Amygdala (tissue), 56 donors: ENCODE measurements around the gene PEX1.
"Not testable (repeated sequence)": the region's sequence is repeated elsewhere in the genome, so short reads cannot be mapped to it uniquely, and the experiment has no call there.

Source experiments
- DNase-seq, 56 donors: peaks; one replicate each; lab custom pipeline; 2025; lab: John Stamatoyannopoulos, UW

PEX1 gene

GRCh38 chr7:92462560-92462959 is 65.8 kb downstream of the PEX1 start:
- DNase-seq, result no peak

DNA sequence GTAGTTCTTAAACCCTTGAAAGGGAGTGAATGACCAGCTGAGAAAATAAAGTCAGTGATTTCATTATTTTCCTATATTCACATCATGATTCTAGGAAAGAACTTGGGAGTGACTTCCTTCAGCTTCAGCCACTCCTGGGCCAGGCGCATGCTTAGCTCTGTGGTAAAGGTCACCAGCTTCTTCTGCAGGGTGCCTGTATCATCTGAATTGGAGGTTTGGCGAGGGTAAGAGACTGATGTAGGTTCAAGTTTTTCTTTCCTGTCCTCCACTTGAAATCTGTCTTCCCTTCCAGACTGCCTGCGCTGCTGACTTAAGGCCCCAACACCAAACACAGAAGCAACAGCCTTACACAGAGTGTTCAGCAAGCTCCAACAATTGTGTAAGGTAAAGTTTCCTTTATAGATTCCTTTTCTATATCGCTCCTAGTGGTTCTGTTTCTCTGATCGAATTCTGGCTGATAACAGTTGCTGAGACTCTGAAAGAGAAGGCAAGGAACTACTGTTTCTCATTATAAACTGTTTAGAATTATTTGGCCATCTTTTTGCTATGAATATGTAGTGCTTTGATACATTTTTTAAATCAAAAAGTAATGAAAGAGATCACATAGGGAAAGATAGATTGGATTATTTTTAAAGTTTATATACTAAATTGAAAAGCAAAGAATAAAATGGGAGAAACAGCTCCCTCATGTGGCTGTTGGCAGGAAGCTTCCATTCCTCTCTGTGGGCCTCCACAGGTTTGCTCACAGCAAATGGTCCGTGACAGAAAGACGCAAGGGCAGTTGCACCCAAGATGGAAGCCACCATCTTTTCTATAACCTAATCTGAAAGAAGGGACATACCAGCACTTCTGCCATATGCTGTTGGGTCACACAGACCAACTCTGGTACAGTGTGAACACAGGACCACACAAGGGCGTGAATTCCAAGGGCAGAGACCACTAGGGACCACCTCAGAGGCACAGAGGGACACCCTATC is 67.0 kb downstream of the PEX1 start:
- peak in 6 of 56 donors; percentile 1 to 36 (median 6) for DNase-seq

DNA sequence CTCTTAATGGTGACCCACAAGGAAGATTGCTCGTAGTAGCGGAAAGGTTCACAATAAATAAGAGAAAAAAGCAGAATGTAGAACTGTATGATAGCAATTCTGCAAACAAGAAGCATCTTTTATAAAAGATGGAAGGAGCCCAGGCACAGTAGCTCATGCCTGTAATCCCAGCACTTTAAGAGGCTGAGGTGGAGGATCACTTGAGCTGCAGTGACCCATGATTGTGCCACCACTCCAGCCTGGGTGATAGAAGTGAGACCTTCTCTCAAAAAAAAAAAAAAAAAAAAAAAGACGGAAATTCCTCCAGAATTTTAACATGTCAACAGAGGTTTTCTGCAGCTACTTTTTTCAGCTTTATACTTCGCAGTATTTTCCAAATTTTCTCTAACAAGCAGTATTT is 67.8 kb downstream of the PEX1 start:
- DNase-seq, result no peak

- DNase-seq, result no peak
These were observed 68.2 kb downstream of the PEX1 start for GRCh38 chr7:92460109-92460508.

DNA sequence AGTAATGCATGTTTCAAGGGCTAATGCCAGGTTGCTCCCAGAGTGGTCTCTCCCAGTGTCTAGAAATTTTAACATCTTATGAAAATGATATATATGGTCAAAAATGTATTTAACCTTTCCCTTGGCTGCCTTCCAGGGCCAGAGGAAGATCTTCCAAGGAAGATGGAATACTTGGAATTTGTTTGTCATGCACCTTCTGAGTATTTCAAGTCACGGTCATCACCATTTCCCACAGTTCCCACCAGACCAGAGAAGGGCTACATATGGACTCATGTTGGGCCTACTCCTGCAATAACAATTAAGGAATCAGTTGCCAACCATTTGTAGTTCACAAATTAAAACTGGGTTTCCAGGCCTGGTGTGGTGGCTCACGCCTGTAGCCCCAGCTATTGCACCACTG is 72.1 kb downstream of the PEX1 start:
- no peak for DNase-seq

DNA sequence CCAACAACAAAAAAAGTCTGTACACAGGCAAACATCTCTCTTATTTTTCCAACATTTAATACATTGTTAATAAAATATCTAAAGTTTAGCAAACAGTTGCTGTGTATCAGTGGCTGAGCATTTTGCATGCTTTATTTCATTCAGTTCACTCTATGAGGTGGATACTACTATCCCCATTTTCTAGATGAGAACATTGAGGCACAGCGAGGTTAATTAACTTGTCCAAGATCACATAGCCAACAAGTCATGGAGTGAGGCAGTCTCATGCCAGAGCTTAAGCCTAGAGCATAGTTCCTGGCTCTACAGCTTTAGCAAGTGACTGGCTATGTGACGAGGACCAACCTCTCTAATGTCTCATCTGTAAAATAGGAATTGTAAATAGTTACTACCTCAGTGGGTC is 76.7 kb downstream of the PEX1 start:
- DNase-seq, result no peak

- peak in 29 of 56 donors; percentile 7 to 65 (median 23) for DNase-seq
These were observed 80.0 kb downstream of the PEX1 start for GRCh38 chr7:92448205-92448747.

- DNase-seq, result peak; percentile 47 to 94 (median 87)
These were observed 80.7 kb downstream of the PEX1 start, which contains the start of gene GATAD1 for GRCh38 chr7:92447345-92448204. Gene GATAD1 (plus strand): TSS chr7:92447482. CDS start chr7:92447730, 248 bp downstream.

GRCh38 chr7:92446869-92447344 is 81.4 kb downstream of the PEX1 start:
- DNase-seq, result peak in 1 of 56 donors; percentile 59

DNA sequence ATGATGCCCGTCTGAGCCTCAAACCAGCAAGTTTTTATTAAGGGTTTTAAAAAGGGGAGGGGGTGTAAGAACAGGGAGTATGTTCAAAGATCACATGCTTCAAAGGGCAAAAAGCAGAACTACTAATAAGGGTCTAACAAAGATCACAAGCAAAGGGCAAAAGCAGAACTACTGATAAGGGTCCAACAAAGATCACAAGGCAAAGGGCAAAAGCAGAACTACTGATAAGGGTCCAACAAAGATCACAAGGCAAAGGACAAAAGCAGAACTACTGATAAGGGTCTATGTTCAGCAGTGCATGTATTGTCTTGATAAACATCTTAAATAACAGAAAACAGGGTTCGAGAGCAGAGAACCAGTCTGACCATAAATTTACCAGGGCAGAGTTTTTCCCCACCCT is 85.6 kb downstream of the PEX1 start:
- DNase-seq, result not testable (repeated sequence)

DNA sequence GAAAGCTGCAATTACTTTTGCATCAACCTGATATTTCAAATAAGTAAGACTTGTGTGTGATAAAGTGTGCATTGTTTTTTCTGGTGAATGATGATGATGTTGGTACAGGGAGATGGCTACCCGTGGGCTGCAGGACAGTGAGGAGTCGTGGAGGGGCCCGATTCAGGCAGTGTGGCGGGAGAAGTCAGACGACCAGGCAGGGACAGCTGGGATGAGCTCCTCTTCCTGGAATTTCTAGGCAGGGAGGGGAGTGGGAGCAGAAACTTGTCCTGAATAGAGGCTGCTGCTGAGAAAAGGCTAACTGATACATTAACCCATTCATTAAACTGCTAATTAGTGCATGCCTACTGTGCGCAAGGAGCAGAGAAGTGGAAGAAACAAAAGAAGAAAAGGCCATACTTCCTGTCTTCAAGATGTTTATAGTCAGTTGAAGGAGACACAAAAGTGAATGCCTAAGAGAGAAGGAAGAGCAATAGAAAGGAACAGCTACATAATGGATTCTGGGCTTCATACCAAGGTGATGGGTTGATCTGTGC is 90.3 kb downstream of the PEX1 start:
- no peak for DNase-seq
